Measurements from ENCODE around the gene TNFRSF1A.
"Not testable (repeated sequence)": the region's sequence is repeated elsewhere in the genome, so short reads cannot be mapped to it uniquely, and the experiment has no call there.

Gene TNFRSF1A

DNA sequence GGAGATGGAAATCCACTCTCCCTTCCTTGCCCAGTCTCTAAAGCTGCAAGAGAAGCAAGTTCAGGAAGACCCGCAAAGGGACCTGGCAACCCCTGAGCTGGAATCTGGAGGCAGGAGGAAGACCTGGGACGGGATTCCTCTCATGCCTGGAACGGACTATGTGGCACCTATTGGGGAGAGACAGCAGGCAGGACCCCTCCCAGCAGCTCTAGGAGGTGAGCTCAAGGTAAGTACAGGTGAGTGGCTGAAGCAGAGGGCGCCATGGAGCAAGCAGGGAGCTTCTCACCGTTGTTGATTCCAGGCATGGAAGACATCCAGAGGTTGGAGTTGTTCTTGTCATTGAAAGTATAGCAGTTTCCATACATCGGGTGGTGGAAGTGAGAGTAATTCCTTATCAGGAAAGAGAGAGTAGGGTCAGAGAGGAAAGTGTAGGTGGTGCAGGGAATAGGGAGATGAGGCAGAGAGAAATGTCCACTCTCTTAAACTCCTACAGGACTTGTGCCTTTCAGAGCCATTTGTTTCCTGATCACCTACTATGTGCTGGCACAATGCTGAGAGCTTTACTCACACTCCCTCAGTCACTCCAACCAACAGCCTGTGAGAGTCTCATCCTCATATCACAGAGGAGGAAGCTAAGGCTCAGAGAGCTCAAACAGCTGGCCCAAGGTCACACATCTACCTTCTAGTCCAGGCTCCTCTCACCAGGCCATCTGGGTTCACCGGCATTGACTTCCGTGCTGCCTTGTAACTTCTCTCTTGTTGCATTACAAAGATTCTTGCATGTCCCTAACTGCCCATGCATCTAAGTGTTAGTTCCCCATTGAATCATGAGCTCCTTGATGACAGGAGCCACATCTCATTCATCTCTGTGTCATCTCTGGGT, 13.9 kb upstream of the TNFRSF1A start:
- DNase-seq: no peak

GRCh38 chr12:6354495-6355393, 12.9 kb upstream of the TNFRSF1A start:
- no peak for DNase-seq

DNA sequence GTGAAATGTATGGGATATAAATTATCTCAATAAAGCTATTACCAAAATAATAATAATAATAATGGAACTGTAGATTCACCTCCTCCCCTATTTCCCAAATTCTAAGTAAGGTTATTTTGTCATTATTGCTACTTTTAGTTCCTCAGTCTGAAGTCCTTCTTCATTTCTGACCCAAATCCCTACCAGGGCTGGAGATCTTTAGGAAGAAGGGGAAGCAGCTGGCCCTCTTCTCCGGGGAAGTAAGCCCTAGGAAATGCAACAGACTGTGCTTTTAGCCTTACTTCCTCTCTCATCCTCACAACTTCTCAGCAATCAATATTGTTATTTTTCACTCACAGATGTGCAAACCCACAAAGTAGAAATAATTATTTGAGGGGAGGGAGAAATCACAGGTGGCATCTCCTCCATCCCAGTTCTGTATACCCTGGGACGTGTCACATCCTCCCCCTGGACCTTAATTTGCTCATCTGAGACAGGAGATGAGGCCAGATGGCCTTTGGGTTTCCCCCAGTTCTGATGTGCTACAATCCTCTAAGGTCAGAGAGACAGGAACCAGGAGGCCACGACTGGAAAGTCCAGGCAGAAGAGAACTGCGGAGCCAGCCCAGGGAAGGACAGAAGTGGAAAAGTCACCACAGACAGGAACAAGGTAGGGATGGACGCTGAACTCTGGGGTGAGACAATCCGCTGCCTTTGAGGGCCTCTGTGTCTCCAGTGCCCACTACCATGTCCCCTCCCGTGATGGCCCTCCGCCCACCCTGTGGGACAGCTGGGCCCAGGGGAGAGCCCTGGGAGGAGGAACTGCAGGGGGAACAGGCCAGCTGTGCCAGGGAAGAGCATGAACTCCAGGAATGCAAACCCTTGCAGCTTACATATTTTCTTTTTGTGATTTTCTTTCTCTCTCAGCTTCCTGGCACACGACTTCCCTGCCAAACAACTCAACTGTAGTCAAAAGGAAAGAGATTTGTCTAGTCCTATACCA, 10.6 kb upstream of the TNFRSF1A start:
- DNase-seq: no peak

- DNase-seq: no peak
These were observed 9.7 kb upstream of the TNFRSF1A start for GRCh38 chr12:6351622-6352021.

DNA sequence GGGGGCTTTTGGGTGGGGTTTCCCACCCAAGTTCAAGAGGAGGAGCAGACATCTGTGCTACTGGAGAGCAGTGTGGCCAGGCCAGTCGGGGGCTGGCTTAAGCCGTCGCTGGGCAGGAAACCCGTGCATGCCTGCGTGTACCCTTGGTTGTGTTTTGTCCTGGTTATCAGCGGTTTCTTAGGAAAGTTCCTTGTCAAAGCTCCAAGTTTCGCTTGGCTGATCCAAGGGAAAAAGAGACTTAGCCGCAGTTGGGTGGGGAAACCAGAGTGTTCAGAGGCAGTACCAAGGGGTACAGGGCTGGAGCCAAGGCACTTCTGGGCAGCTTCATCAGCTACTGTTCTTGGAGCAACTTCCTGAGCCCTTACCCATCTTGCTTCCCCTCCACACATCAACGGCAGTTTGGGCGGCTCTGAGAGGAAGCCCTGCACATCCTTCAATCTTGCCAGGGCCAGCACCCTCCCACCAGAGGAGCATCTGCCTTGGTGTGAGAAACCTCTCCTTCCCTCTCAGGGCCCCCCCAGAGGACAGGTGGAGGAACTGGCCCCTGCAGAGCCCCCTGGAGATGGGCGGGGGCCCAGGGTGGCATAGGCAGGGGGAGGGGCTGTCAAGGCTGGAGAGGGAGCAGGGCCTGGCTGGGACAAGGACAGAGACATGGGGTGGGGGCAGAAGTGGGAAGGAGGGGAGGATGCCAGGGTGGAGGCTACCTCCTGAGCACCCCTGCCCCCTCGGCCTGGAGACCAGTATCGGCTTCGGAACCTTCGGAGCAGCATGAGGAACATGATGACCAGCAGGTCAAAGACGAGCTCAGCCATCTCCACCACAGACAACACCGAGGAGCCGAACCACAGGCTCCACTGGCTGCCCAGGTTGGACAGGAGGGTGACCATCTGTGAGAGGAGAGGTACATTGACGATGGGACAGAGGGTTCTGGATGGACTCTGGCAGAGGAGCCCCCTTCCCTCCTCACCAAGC, 5.8 kb upstream of the TNFRSF1A start:
- DNase-seq: no peak

DNA sequence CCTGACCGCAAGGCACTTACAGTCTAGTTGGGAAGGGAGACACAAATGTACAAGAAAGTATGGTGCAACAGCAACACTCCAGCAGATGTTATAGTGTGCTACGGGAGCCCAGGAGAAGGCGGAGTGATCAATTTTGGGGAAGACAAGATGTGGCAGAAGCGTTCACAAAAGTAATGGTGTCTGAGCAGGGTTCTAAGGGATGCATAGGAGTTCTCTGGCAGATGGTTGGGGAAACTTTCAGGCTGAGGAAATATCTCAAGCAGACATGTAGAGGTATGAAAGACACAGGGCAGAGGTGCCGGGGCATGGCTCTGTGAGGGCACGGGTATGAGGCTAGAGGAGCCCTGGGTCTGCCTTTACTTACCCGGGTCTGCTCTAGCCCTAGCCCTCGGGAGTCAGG, 5.1 kb upstream of the TNFRSF1A start:
- no peak for DNase-seq

DNA sequence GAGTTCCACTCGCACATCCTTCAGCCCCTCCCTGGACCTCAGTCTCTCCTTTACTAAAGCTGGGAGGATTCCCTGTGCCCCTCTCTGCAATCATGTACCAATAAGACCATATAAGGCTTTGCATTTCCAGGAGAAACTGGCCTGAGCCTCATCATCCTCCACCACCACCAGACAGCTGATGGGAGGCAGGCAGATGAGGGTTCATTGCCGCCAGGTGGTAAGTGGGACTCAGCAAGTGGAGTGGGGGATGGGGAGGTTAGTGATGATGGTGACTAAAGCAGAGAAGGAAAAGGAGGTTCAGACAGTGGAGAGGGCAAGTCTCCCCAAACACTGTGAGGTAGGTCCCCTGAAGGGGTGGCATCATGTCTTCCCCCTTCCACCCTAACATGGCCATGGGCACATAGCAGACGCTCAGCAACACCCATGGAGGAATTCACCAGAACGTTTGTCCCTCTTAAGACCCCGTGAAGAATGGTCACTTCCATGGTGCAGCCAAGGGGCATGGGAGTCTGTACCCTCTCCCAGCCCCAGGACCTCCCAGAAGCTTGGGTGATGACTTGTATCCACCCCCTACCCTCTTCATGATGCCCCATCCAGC, 4.5 kb upstream of the TNFRSF1A start:
- DNase-seq: no peak

GRCh38 chr12:6345319-6346091, 3.6 kb upstream of the TNFRSF1A start:
- no peak for DNase-seq

DNA sequence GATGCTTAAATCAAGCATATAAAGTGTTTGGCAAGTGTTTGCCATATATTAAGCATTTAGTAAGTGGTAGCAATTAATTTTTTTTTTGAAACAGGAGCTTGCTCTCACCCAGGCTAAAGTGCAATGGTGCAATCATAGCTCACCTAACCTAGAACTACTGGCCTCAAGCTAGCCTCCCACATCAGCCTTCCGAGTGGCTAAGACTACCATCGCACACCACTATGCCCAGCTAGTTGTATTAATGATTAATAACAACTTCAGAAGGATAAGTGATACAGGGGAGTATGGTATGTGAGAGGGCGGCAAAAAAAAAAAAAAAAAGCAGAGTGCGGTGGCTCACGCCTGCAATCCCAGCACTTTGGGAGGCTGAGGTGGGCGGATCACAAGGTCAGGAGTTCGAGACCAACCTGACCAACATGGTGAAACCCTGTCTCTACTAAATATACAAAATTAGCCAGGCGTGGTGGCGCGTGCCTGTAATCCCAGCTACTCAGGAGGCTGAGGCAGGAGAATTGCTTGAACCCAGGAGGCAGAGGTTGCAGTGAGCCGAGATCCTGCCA, 2.3 kb upstream of the TNFRSF1A start:
- DNase-seq: not testable (repeated sequence)

GRCh38 chr12:6343518-6343917, 1.6 kb upstream of the TNFRSF1A start:
- no peak for DNase-seq

DNA sequence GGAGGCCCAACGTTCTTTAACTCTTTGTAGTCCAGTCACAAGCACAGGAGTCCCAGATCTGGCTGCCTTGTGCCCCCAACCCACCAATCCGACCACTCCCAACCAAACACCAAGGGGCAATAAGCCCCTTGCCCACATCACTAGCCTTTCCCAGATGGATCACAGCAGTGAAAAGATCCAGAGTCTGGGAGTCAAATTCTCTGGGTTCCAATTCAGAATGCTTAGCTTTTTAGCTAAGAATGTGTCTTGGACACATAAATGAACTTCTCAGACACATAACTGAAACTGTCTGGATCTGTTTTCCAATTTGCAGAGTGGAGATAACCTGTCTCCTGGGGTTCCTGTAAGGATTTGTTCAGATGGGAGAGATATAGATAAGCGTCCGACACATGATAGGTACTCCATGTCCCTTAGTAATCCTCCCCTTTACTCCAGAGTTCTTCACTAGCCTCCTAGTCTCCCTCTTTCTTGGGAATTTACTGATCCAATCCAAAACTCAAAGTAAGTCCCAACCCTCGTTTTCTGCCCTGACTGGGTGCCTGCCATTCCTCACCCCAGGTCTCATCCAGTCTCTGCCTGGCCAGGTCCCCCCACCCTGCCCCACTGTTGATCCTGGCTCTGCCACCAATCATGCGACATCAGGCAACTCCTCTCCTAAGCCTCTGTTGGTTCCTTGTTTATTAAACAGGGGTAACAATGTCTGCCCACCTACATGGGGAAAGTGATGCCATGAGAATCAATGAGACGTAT, 439 bp upstream of the TNFRSF1A start:
- no peak for DNase-seq

DNA sequence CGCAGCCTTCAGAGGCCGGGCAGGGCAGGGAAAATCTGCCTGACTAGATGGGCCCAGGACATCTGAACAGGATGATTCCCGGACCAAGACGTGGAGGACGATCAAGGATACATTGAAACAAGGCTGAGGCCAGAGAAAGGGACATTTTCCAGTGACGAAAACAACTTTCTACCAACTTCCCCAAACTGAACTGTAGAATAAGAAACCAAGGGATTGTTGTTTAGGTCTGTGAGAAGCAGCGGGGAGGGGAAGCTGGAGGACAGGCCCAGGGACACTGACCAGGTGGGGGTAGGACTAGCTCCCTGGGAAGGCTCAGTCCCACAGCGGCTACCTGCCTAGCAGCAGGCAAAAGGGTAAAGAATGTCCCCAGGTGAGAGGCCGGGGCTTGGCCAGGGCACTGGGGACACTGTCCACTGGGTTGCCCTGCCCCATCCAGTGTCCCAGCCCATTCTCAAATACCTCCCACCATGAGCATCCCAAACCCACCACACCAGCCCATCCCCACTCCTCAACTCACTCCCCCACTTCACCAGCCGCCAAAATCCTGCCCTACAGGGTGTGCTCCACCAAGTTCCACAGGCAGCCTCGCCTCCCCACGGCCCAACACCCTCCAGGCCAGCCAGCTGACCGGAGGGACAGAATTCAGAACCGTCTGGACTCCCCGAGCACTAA, 995 bp downstream of the TNFRSF1A start:
- no peak for DNase-seq

DNA sequence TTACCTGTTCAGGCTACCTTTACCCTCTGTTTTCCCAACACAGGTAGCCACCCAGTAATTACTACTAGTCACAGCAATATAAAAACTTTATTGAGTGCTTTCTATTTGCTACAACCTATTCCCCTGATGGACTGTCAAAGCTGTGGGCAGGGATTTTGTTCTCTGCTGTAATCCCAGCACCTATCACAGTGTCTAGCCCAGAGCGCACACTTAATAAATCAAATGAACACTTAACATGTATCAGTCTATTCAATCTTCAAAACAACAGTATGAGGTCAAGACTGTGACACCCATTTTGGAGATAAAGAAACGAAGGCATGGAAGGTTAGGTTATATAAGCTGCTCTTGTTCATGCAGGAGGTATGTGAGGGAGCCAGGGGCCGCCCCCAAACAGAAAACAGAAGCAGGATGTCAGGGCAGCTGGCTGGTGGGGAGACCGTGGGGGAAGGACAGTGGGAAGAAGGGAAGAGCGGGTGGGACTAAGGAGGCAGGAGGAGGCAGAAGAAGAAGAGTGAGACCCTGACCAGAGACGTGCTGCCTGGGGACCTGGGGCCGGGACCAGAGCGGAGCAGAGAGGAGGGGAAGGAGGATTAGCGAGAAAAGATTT, 1.7 kb downstream of the TNFRSF1A start:
- no peak for DNase-seq

- DNase-seq: no peak
These were observed 2.9 kb downstream of the TNFRSF1A start for GRCh38 chr12:6338955-6339354.

DNA sequence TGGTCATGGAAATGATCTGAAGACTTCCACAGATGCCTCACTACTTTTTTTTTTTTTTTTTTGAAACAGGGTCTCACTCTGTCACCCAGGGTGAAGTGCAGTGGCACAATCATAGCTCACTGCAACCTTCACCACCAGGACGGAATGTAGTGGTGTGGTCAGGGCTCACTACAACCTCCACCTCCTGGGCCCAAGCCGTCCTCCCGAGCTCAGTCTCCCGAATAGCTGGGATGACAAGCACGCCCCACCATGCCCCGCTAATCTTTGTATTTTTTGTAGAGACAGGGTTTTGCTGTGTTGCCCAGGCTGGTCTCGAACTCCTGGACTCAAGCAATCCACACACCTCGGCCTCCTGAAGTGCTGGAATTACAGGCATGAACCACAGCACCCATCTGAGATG, 3.3 kb downstream of the TNFRSF1A start:
- not testable (repeated sequence) for DNase-seq

DNA sequence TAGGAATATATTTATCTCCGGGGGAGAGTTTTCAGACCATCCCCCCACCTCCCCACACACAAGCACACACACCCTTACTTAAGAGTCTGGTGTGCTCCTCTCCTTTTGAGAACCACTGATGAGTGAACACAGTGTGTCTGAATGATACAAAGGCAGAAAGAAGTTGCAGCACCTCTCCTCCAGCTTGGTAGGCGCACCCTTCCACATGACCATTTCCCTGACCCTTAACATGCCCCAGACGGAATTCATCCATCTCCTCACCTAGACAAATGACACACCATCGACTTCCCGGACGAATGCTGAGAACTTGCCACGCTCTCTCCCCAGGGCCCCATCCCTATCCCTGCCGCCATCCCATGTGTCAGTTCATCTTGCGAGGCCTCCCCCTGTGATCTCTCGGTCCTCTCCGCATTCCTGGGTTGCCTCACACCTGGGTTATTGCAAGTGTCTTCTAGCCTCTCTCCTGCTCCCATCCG, 3.9 kb downstream of the TNFRSF1A start:
- DNase-seq: no peak

GRCh38 chr12:6336889-6337853, 4.7 kb downstream of the TNFRSF1A start:
- DNase-seq: peak; percentile 65

Data from activated effector memory CD4-positive, alpha-beta T cell treated with Interleukin-2 at 50 U/mL for 16 hours (primary cell).